GM19372 (cell line): ENCODE results near the gene FAM228B.
"Not testable (repeated sequence)": the region's sequence is repeated elsewhere in the genome, so short reads cannot be mapped to it uniquely, and the experiment has no call there.

ENCODE experiments used
- ATAC-seq: cut with Tn5 transposase; IDR thresholded peaks from one replicate; pipeline ENCODE4 v1.9.1; 2021; ENCODE audit warnings: mild to moderate bottlenecking, low read depth, moderate library complexity; ENCODE audit not compliant: unreplicated experiment

Gene FAM228B

GRCh38 chr2:24101992-24102391 is 21.3 kb upstream of the FAM228B start:
- no peak for ATAC-seq

GRCh38 chr2:24102677-24103076 is 20.6 kb upstream of the FAM228B start:
- ATAC-seq = no peak

GRCh38 chr2:24104110-24104650 is 19.1 kb upstream of the FAM228B start:
- no peak for ATAC-seq

- ATAC-seq = no peak
Observed at GRCh38 chr2:24104906-24105305, 18.4 kb upstream of the FAM228B start.

- ATAC-seq = no peak
Observed at GRCh38 chr2:24105816-24106215, 17.5 kb upstream of the FAM228B start.

GRCh38 chr2:24106786-24107185 is 16.5 kb upstream of the FAM228B start:
- ATAC-seq = no peak

GRCh38 chr2:24107336-24107735 is 15.9 kb upstream of the FAM228B start:
- no peak for ATAC-seq

GRCh38 chr2:24109431-24109830 is 13.8 kb upstream of the FAM228B start:
- ATAC-seq = not testable (repeated sequence)

GRCh38 chr2:24110660-24111303 is 12.5 kb upstream of the FAM228B start:
- no peak for ATAC-seq

- ATAC-seq = no peak
Observed at GRCh38 chr2:24111407-24111901, 11.8 kb upstream of the FAM228B start.

- no peak for ATAC-seq
Observed at GRCh38 chr2:24115057-24115456, 8.2 kb upstream of the FAM228B start.

- ATAC-seq = no peak
Observed at GRCh38 chr2:24117902-24118301, 5.4 kb upstream of the FAM228B start.

- no peak for ATAC-seq
Observed at GRCh38 chr2:24121066-24121465, 2.2 kb upstream of the FAM228B start.

GRCh38 chr2:24121469-24121868 is 1.8 kb upstream of the FAM228B start:
- no peak for ATAC-seq

GRCh38 chr2:24122366-24123194 is 689 bp upstream of the FAM228B start:
- no peak for ATAC-seq

GRCh38 chr2:24123922-24124580 is 782 bp downstream of the FAM228B start:
- ATAC-seq = no peak

- ATAC-seq = no peak
Observed at GRCh38 chr2:24125956-24126355, 2.7 kb downstream of the FAM228B start.

GRCh38 chr2:24132543-24132942 is 9.3 kb downstream of the FAM228B start:
- no peak for ATAC-seq

GRCh38 chr2:24140305-24140704 is 17.0 kb downstream of the FAM228B start:
- not testable (repeated sequence) for ATAC-seq

- ATAC-seq = no peak
Observed at GRCh38 chr2:24147364-24147763, 24.1 kb downstream of the FAM228B start.
